HG02943 (cell line): Measurements from ENCODE around the gene SLC35E1.
"Not testable (repeated sequence)": the region's sequence is repeated elsewhere in the genome, so short reads cannot be mapped to it uniquely, and the experiment has no call there.

ENCODE experiments used
- ATAC-seq: cut with Tn5 transposase; IDR thresholded peaks from one replicate; pipeline ENCODE4 v1.9.1; 2021; ENCODE audit warnings: mild to moderate bottlenecking, low read depth, moderate library complexity; ENCODE audit not compliant: unreplicated experiment

SLC35E1 gene

DNA sequence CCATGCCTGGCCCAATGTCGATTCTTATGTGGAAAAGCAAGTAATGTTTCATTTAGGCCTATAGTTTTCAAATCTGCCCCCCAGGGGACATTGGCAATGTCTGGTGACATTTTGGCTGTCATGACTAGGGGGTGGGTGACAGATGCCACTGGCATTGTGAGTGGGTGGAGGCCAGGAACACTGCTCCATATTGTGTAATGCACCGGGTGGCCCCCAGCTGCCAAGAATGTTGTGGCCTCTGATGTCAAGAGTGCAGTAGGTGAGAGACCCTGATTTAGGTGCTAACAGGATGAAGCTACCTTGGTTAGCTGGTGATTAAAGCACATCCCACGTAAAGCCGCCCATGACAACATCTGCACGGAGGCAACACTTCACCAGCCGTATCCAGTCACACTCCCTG lies 65.3 kb downstream of the SLC35E1 start:
- no peak for ATAC-seq

GRCh38 chr19:16506161-16506560 lies 66.1 kb downstream of the SLC35E1 start:
- not testable (repeated sequence) for ATAC-seq

GRCh38 chr19:16504271-16504670 lies 67.9 kb downstream of the SLC35E1 start:
- no peak for ATAC-seq
